HG02870 (cell line): ENCODE results near the gene CCL19.
A peak's percentile ranks its signal among the peaks of the same experiment; 100 is the strongest.

Experiments
- ATAC-seq: cut with Tn5 transposase; IDR thresholded peaks from one replicate; pipeline ENCODE4 v1.9.1; 2021; ENCODE audit warnings: mild to moderate bottlenecking, moderate library complexity; ENCODE audit not compliant: unreplicated experiment

Gene CCL19

DNA sequence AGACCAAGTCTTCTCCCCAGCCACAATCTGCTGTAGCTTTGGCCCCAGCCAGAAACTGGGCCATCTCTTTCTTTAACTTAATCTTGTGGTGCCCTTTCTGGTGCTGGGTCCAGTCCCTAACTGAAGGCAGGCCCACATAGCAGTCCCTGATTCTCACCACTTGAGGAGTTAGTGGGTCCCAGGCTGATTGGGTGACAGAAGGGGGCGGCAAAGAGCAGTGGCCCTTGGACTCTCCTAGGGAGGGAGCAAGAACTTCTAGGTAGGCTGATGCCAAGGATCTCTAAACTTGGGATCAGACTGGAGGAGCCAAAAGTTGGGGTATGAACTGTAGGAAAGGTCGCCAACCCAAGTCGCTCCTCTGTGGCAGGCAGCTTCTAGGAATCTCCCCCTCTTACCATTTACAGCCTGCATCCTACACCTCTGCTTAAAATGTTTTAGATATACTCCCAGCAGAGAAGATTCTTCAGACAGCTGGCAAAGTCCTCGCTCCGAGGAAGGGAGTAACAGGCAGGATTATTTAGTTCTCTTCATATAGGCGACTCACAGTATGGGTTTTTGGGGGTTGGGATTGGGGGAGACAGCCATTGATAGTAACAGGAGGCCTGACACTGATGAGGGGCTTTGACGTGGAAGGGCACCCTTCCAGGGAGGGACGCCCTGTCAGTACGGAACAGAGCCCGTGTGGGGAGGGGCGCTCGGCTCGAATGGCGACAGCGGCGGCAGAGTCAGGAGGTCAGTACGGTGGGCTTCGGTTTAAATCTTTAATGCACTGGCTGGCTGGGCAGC is 26.6 kb downstream of the CCL19 start:
- ATAC-seq = peak; percentile 44

DNA sequence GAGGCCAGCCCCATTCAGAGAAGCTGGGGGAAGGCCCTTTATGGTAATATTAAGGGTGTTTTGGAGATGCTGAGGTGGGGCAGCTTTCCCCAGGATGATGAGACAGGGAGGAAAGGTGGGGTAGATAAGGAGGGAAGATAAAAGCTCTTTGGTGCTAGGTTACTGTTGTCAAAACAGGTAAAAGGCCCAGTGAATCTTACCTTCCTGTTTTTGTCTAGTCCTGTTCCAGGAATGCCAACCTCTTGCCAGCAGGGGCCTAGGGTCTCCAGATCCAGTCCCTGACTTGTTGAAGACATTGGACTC is 27.8 kb downstream of the CCL19 start:
- no peak for ATAC-seq

DNA sequence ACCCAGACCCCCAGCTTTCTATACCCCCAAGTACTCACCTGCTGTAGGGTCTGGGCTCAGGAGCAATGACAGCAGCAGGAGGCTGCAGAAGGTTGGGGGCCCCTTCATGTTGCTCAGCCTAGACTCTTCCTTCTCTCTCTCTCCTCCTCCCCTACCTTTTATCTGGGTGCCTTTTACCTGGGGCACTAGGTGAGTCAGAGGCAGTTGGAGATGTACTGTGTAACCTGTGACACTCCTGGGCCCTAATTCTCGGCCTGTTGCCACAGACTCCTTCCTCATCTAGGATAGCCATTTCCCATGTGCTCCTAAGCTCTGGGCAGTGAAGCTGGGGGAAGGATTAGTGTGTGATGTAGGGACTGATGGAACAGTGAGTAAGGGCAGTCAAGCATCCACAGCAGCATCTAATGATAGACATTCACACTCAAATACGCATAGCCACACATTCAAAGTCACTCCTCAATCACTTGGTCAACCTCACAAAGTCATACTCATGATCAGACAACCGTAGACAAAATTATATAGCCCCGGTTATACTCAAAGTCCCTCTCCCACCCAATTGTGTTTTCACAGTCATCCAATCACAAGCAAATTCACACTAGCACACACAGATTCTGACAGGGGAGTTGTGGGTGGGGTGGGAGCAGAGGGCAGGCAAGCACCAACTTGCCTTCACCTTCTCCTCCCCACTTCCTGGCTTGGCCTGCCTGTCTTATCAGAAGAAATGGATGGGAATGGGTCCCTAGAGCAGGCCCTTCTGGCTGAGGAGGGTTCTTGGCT is 28.4 kb downstream of the CCL19 start, which contains the start of gene CCL27:
Gene CCL27 (minus strand): TSS at position 132 of the 777 bp plus-strand sequence. CDS start 24 bp downstream, at position 108.
- no peak for ATAC-seq

DNA sequence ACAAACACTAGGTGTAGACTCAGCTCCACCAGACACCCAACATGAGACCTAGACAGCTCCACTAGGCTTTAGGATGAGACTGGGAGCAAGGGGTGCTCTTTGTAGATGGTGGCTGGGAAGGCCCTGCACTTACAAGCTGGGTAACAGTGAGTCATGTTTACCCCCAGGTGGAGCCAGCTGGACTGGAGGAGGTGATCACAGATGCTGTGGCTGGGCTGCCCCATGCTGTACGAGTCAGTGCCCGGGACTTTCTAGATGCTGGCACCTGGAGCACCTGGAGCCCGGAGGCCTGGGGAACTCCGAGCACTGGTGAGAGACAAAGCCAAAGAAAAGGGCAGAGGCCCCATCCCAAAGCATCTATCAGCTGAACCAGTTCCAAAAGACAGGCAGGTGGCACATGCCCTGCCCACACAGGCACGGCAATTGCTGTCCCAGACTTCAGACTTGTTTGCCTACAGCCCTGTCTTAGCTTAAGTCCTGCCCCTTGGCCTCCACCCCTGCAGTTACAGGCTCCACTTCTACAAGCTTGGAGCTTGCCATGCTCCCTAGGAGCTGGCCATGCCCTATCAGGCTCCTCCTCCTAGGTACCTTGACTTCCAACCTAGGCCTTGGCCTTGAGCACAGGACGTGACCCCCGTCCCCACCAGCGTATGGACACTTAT is 31.4 kb downstream of the CCL19 start:
- ATAC-seq = no peak

DNA sequence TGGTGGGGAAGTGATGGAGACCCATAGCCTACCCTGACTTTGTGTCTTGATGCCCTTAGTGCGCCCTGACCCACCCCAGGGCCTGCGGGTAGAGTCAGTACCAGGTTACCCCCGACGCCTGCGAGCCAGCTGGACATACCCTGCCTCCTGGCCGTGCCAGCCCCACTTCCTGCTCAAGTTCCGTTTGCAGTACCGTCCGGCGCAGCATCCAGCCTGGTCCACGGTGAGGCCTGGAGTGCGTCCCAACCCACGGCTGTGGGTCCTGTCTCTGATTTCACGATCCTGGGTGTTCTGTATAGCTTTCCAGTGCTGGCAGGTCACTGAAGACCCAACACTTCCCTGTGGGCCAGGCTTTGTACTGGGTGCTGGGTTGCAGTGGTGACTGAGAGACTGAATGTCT is 32.6 kb downstream of the CCL19 start:
- ATAC-seq = no peak

DNA sequence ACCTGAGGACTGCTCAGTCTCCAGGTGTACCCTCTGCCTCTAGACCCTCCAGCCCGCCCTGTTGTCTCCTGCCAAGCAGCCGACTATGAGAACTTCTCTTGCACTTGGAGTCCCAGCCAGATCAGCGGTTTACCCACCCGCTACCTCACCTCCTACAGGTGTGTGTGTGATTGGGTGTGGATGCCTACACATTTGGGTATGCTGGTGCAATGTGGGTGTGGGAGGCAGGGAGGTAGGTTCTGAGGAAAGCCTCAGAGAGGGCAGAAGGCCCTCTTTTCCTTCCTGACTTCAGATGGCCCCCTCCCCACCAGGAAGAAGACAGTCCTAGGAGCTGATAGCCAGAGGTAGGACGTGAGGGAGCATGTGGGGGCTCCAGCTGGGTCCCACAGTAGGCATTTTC is 34.1 kb downstream of the CCL19 start:
- no peak for ATAC-seq

DNA sequence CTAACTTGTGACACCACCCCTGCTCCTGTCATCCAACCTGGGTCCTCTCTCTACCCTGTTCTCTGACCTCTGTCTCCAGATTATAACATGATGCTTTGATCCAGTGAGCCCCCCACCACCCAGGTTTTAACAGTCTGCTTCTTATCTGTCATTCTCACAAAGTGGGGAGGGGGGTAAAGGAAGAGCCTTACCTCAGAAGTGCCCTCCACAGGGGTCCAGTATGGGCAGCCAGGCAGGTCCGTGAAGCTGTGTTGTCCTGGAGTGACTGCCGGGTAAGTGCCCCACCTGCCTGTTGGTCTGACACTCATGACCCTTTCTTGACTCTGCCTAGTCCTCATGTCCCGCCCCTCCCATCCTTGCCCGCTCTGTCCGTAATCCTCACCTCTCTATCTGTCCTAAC is 35.7 kb downstream of the CCL19 start:
- no peak for ATAC-seq

DNA sequence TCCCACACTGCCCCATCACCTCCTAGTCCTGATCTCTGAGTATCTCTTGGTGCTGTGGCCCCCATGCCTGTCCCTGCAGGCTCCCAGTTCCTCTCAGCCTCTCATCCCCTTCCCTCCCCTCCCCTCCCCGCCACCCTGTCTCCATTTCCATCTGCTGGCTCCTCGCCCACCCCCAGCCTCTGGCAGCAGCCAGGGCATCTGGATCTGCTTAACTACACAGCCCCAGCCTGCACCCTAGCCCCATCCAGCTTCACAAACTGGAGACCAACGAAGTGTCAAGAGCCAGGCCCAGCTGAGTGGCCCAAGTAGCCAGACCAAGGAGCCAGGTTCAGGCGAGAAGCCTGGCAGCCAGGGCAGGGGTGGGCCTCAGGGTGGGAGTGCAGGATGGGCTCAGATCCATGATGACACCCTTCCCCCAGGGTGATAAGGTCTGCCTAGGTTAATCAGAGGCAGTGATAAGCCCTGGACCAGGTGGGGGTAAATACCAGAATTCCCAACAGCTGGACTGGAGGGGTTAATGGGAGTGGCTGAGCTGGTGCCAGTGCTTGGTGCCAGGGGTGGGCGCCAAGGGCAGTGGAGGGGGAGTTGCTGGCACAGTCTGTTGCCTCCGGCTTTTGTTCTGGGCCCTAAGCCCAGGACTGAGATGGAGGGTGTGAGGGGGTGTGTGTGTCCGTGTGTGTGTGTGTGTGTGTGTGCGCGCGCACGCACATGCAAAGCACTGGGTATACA is 36.6 kb downstream of the CCL19 start:
- ATAC-seq = no peak

DNA sequence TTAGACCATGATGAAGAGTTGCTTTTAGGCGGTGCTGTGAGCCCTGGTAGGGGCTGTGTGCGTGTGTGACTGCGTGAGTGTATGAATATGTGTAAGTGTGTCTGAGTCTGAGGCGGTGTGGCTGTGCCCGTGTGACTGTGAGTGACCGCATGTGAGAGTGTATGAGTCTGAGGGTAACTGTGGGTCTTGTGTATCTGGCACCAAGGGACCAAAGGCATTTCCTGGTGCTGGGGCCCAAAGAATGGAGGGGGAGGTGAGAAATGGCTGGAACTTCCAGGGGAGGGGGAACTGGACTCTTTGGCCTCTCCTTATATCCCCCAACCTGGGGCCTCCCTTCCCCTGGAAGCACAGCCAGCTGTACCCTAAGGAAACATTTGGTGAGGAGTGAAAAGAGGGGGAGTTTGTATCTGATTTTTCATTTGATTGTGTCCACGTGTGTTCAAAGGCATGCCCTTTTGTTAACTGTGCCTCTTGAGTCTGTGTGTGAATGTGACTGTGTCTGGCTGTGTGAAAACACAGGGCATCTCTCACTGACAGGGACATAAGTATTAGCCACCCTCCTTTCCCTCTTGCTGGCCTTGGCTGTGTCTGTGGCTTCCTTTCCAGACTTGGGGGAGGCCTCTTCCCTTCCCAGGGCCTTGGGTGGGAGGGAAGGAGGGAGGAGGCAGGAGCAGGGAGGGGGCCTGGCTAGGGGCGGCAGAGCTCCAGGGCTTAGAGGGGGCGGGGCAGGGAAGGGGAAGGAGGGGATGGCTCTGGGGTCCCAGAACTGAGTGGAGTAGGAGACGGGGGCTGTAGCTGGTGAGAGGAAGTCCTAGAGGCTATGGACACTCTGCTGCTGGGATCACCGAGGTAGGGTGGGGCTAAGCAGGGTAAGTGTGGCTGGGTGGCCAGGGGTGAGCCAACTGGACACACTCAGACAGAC is 37.7 kb downstream of the CCL19 start:
- ATAC-seq = no peak

DNA sequence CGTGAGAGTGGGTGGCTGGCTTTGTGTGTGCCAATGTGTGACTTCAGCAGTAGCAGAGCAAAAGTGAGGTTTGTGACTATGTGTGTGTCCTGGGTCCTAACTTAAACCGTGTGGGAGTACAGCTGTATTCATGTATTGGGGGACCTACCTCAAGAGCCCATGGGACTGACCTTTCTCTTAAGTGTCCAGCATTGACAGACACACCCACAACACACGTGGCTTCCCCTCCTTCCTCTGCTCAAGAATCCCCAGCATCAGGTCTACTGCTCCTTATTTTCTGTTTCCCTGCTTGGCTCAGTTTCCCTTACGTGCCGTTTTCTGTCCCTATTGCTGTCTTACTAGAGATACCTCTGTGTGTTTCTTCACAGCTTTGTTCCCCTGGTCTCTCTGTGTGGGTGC is 38.5 kb downstream of the CCL19 start:
- no peak for ATAC-seq

DNA sequence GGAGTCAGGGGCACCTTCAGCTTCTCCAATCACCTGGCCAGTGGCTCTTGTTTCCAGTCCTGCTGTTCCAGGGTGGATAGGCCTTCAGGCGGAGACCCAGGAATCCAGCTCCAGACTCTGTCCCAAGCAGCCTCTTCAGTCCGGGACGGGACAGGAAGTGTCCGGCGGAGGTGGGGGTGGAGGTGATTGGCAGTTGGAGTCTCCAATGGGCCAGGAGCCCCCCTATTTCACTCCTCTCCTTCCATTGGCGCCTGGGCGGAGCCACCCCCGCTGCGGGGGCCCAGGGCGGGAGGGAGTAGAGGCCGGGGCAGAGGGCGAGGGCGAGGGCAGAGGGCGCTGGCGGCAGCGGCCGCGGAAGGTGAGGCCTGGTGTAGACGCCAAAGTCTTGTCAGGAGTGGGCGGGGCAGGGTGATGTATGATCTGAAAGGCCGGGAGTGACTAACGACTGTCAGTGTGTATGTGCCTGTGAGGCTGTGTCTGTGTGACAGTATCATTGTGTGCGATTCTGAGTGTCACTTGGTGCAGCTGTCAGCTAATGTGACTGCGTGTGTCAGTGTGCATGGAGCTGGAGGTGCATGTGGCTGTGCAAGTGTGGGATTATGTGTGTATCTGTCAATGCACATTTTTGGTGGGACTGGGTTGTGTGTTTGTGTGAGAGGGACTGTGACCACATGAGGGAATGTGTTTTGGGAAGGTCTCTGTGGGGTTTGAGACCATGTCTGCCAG is 39.0 kb downstream of the CCL19 start, which contains the start of gene IL11RA:
Gene IL11RA (plus strand): TSS at position 310 of the 726 bp plus-strand sequence. CDS start 3,033 bp downstream, outside the sequence.
- no peak for ATAC-seq

DNA sequence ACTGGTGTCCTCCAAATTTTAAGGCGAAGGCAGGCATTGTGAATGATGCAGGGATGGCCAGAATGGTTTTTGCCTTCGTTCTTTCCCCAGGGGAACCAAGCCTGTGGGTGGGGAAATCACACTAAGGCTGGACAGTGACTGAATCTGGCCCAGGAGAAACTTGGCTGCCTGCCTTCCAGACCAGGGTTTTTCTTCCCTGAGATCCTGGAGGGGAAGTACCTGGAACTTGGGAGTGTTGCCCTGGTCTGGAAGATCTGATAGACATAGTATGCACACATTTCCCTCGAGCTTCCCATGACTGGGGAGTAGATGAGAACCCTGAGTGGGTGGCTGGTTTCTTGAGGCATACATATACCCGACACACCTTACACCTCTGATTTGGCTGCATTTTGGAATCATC is 39.8 kb downstream of the CCL19 start:
- no peak for ATAC-seq

DNA sequence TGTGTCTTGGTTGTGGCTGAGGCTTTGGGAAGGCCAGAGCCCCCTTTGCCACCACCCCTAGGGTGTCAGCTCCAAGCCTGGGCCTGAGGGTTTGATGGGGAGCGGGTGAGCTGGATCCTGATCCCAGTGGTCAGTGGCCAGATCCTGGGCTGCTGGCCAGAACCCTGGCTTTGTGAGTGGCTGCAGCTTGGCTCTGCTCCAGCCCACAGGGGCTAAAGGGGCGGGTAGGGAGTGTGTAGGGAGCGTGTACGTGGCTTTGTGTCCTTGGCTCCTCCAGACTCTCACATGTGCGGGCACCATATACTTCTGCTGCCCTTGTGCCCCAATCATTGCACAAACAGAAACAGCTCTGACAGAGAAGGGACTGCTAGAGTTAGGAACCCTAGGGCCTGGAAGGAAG is 40.3 kb downstream of the CCL19 start:
- no peak for ATAC-seq

DNA sequence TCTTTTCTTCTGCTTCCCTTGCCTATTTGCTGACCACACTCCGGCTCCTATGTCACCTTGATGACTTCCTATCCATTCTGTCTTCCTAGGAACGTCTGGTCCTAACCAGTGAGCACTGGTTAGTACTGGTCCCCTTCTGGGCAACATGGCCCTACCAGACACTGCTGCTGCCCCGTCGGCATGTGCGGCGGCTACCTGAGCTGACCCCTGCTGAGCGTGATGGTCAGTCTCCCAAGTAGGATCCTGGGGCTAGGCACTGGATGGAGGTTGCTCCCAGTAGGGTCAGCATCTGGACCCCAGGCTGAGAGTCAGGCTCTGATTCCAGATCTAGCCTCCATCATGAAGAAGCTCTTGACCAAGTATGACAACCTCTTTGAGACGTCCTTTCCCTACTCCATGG is 42.4 kb downstream of the CCL19 start:
- ATAC-seq = no peak

DNA sequence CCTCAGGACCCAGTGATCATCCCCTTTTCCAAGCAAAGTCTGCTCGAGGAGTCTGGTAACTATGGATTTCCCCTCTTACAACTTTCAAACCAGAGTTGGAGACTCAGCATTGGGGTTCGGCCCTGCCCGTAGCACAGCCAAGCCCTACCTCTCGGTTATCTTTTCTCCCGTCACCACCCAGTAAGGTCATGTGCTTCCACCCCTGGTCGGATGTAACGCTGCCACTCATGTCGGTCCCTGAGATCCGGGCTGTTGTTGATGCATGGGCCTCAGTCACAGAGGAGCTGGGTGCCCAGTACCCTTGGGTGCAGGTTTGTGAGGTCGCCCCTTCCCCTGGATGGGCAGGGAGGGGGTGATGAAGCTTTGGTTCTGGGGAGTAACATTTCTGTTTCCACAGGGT is 43.4 kb downstream of the CCL19 start:
- ATAC-seq = no peak

DNA sequence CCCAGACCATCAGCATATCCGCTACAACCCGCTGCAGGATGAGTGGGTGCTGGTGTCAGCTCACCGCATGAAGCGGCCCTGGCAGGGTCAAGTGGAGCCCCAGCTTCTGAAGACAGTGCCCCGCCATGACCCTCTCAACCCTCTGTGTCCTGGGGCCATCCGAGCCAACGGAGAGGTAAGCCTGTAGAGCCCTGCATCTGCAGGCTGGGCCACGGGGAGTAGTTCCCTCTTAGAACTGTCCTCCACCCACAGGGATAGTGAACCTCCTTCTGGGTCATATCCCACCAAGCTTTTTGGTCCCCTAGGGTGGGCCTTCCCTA is 44.0 kb downstream of the CCL19 start:
- peak; percentile 12 for ATAC-seq

DNA sequence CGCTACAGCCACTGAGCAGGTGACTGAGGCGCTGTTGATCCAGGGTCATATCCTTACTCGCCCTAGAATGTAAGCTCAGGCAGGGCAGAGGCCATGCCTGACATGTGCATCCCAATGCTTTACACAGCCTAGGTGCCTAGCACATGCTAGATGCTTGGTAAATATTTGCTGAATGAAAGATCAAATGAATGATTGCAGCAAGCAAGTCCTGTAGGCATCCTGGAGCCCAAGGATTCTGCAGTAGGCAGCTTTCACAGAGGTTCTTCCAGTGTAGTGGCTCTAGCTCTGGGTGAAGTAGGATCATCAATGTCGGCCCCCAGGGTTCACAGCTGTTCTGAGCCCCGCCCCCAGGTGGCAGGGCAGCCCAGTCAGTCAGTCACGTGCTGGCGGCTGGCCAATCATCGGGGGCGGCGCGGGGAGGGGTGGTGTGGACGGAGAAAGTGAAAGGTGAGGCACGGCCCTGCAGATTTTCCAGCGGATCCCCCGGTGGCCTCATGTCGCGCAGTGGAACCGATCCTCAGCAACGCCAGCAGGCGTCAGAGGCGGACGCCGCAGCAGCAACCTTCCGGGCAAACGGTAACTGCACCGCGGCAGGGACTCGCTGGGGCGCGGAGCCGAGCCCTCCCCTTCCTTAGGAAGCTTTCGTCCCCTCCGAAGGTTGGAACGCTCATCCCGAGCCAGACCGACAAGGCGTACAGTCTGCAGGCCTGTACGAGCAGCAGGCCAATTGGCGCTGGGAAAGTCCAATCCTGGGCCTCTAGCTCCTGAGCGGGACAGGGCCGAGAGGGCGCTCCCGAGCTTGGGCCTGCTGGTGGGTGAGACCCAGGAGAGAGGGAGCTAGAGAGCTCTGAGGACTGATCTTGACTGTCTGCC is 44.6 kb downstream of the CCL19 start, which contains the start of gene GALT:
Gene GALT (plus strand): TSS at position 465 of the 873 bp plus-strand sequence. CDS start 30 bp downstream, at position 495.
- ATAC-seq = peak; percentile 86

DNA sequence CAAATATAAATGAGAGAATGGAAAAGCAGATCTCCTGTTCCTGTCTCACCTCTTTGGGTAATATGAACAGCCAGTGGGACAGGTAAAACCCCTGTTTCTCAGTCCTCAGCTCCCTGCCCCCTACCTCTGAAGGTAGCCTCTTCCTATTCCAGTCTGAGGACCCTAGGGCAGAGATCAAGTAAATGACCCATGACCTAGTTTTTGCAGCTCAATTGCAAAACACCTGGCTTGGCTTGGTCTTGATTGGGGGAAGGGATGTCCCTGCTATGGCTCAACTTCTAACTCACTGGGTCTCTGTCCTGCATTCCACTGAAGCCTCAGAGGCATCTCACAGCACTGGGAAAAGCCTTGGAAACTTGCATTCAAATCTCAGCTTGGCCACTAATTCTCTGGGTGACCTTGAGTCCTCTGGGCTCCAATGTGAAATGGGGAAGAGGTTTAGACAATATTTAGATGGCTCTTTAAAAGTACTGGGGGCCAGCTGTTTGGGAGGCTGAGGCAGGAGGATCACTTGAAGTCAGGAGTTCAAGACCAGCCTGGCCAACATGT is 46.2 kb downstream of the CCL19 start:
- no peak for ATAC-seq
